ENCODE data around the gene ABCB6. TPM values are rescaled to one million over a fixed set of nuclear protein-coding genes. Genes with fewer than 3 reads are reported as not detected.

ABCB6 gene
- polyA plus RNA-seq, 1 donor (not counting 4 experiments of a cell fraction or from before 2014, with no cell fraction given), result 10.5 TPM

DNA sequence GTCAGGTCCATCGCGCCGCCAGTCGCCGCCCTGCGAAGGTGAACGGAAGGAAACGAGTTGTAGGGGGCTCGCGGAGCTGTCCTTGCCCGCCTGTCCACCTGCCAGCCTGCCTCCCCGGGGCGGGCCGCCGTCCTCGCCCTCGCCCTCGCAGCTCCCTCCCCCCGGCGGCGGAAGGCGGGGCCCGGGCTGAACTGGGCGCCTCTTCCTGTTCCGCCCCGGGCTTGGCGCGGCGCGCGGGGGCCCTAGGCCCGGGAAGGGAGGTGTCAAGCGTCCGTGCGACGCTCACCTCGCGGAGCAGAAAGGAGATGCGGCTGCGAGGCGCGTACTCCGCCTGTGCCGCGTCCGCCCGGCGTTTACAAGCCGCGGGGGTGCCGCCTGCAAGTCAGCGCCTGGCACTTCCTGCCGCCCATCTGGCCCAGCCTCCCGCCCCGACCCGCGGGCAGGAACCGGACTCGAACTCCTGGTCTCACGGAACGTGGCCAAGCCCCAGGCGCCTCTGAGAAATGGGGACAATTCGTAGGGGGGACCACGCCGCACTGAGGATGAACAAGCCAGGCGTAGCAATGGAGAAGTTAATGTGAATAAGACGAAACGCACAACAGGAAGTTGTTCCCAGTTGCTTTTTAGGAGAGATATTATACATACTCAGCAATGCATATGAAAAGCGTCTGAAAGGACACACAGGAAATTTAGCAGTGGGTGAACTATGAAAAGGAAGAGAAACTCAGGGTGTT lies 41.8 kb downstream of the ABCB6 start, which contains the start of gene CNPPD1:
Gene CNPPD1, minus strand, starts transcription at position 108 of the 734 bp plus-strand sequence. Its CDS starts 97 bp downstream, at position 11.
- no peaks in the 10 kb centered on the region for H4K20me1 ChIP-seq (ENCODE audit: control insufficient read depth, extremely low read depth, insufficient read depth, low read length)
- H3K9ac ChIP-seq (ENCODE audit: control insufficient read depth, extremely low read depth, insufficient read depth, low read length), result peak within 1 kb of the TSS; percentile 95
- peaks cover 20% of the 10 kb centered on the region for H3K4me1 ChIP-seq (ENCODE audit: control insufficient read depth, extremely low read depth, insufficient read depth, low read length)
- FAIRE-seq (no peak), DNase-seq (ENCODE audit: low read depth, low spot score) (peak; percentile 38)
- H3K79me2 ChIP-seq (ENCODE audit: control insufficient read depth, insufficient read depth, low read length), result peaks cover 21% of the 10 kb centered on the region
- dilution Hi-C loops (cut with MboI; ENCODE audit: extremely low pct_ligation_motif_present, low sequenced_read_pairs), result no loop called here
- peak within 1 kb of the TSS; percentile 98 for H3K27ac ChIP-seq (ENCODE audit: control insufficient read depth, insufficient read depth, low read length)
- peaks cover 2% of the 10 kb centered on the region for H3K9me1 ChIP-seq (ENCODE audit: control insufficient read depth, extremely low read depth, insufficient read depth, low read length)
- TF ChIP-seq CTCF (optimal IDR thresholded peaks at IDR 0.05 in 1 of 3, IDR thresholded peaks at IDR 0.05 in 1 of 3, conservative IDR thresholded peaks at IDR 0.05 in 1 of 3; ENCODE audit: extremely low read depth in 1 of 3, insufficient read depth in 2 of 3, low read length in 3 of 3) (no peak), EZH2 (IDR thresholded peaks at IDR 0.05; ENCODE audit: low read length) (no peak)
- peak within 1 kb of the TSS; percentile 81 to 90 (median 85) for H3K4me3 ChIP-seq (ENCODE audit: control insufficient read depth in 2 of 3, extremely low read depth in 1 of 3, insufficient read depth in 2 of 3, low read depth in 1 of 3, low read length in 3 of 3)
- peak within 1 kb of the TSS; percentile 94 for H2AFZ ChIP-seq (ENCODE audit: control insufficient read depth, low read length)
- H3K4me2 ChIP-seq (ENCODE audit: control insufficient read depth, extremely low read depth, insufficient read depth, low read depth, low read length), result peak within 1 kb of the TSS; percentile 84
- H3K27me3 ChIP-seq (ENCODE audit: control insufficient read depth, extremely low read depth, insufficient read depth, low read length), result no peaks in the 10 kb centered on the region
- H3K9me3 ChIP-seq (ENCODE audit: control insufficient read depth, low read depth, low read length), result no peaks in the 10 kb centered on the region
- peaks cover 27 to 29% of the 10 kb centered on the region in 2 experiments for H3K36me3 ChIP-seq (ENCODE audit: control insufficient read depth in 2 of 2, extremely low read depth in 1 of 2, insufficient read depth in 2 of 2, low read length in 2 of 2)

GRCh38 chr2:219175928-219176817 lies 42.6 kb downstream of the ABCB6 start:
- Histone ChIP-seq H3K9me3 (ENCODE audit: control insufficient read depth, low read depth, low read length) (no peaks in the 10 kb centered on the region), H3K9ac (ENCODE audit: control insufficient read depth, extremely low read depth, insufficient read depth, low read length) (peak overlapping the region; percentile 95), H3K36me3 (ENCODE audit: control insufficient read depth in 2 of 2, extremely low read depth in 1 of 2, insufficient read depth in 2 of 2, low read length in 2 of 2) (peaks cover 26 to 33% of the 10 kb centered on the region in 2 experiments), H3K4me2 (ENCODE audit: control insufficient read depth, extremely low read depth, insufficient read depth, low read depth, low read length) (peak overlapping the region; percentile 84), H3K4me1 (ENCODE audit: control insufficient read depth, extremely low read depth, insufficient read depth, low read length) (peaks cover 20% of the 10 kb centered on the region), H4K20me1 (ENCODE audit: control insufficient read depth, extremely low read depth, insufficient read depth, low read length) (no peaks in the 10 kb centered on the region), H3K79me2 (ENCODE audit: control insufficient read depth, insufficient read depth, low read length) (peaks cover 21% of the 10 kb centered on the region), H2AFZ (ENCODE audit: control insufficient read depth, low read length) (peak overlapping the region; percentile 87), H3K9me1 (ENCODE audit: control insufficient read depth, extremely low read depth, insufficient read depth, low read length) (peaks cover 2% of the 10 kb centered on the region), H3K27ac (ENCODE audit: control insufficient read depth, insufficient read depth, low read length) (peak overlapping the region; percentile 98), H3K27me3 (ENCODE audit: control insufficient read depth, extremely low read depth, insufficient read depth, low read length) (no peaks in the 10 kb centered on the region), H3K4me3 (ENCODE audit: control insufficient read depth in 2 of 3, extremely low read depth in 1 of 3, insufficient read depth in 2 of 3, low read depth in 1 of 3, low read length in 3 of 3) (peak overlapping the region; percentile 81 to 90 (median 85))
- dilution Hi-C loops (cut with MboI; ENCODE audit: extremely low pct_ligation_motif_present, low sequenced_read_pairs), result no loop called here
- TF ChIP-seq EZH2 (IDR thresholded peaks at IDR 0.05; ENCODE audit: low read length) (no peak), CTCF (optimal IDR thresholded peaks at IDR 0.05 in 1 of 3, IDR thresholded peaks at IDR 0.05 in 1 of 3, conservative IDR thresholded peaks at IDR 0.05 in 1 of 3; ENCODE audit: extremely low read depth in 1 of 3, insufficient read depth in 2 of 3, low read length in 3 of 3) (no peak)
- no peak for DNase-seq (ENCODE audit: low read depth, low spot score)
- no peak for FAIRE-seq
